H1 (cell line): ENCODE data around the gene SSC5D. TPM values are rescaled to one million over a fixed set of nuclear protein-coding genes. Genes with fewer than 3 reads are reported as not detected.

ENCODE experiments used
- CTCF ChIA-PET: fragments of 300-600 bp; sonication (Branson Sonifier 250); formaldehyde crosslinking; loops from one replicate; lab custom pipeline; 2021; ENCODE audit not compliant: partially characterized antibody; lab: Charles Lee
- POLR2A ChIA-PET: fragments of 300-600 bp; sonication (Branson Sonifier 250); formaldehyde crosslinking; loops from one replicate; lab custom pipeline; 2021; ENCODE audit warnings: inconsistent platforms; ENCODE audit not compliant: partially characterized antibody; lab: Charles Lee
- DNase-seq, 2 experiments: peaks; one replicate each; pipeline versions ENCODE4 v3.0.0 to v3.0.0-alpha.2; 2010 to 2022; ENCODE audit warnings: low spot score in 2 of 2, low read depth in 1 of 2, mixed read lengths in 1 of 2
- FAIRE-seq: peaks from 2 replicates; lab custom pipeline; 2011; peaks lifted over from hg19 to GRCh38; lab: Jason Lieb, UNC
- H2AFZ ChIP-seq: 2 replicates; pipeline ENCODE4 v1.8.1; 2012; ENCODE audit warnings: low read length, inconsistent platforms
- H2AK5ac ChIP-seq: 2 replicates; pipeline ENCODE4 v1.6.1; 2013; ENCODE audit warnings: low read depth, low read length
- H2BK120ac ChIP-seq: replicated peaks from 2 replicates; pipeline ENCODE3; 2013; ENCODE audit warnings: low read depth, low read length, inconsistent platforms
- H2BK12ac ChIP-seq: 2 replicates; pipeline ENCODE4 v1.6.1; 2013; ENCODE audit warnings: low read depth, low read length
- H2BK15ac ChIP-seq: 2 replicates; pipeline ENCODE4 v1.6.1; 2013; ENCODE audit warnings: low read length
- H2BK20ac ChIP-seq: 2 replicates; pipeline ENCODE4 v1.6.1; 2013; ENCODE audit warnings: low read length
- H2BK5ac ChIP-seq: 2 replicates; pipeline ENCODE4 v1.6.1; 2013; ENCODE audit warnings: low read depth, low read length
- H3K14ac ChIP-seq: 2 replicates; pipeline ENCODE4 v1.6.1; 2013; ENCODE audit warnings: inconsistent platforms; ENCODE audit not compliant: insufficient read length
- H3K18ac ChIP-seq: 2 replicates; pipeline ENCODE4 v1.6.1; 2013; ENCODE audit warnings: low read length; ENCODE audit errors: extremely low read depth
- H3K23ac ChIP-seq: 2 replicates; pipeline ENCODE4 v1.6.1; 2013; ENCODE audit warnings: inconsistent platforms; ENCODE audit not compliant: insufficient read length
- H3K23me2 ChIP-seq: 2 replicates; pipeline ENCODE4 v1.6.1; 2013; ENCODE audit warnings: low read depth, low read length
- H3K27ac ChIP-seq: 2 replicates; pipeline ENCODE4 v1.6.1; 2011; ENCODE audit warnings: low read depth, low read length, inconsistent platforms
- H3K27me3 ChIP-seq, 4 experiments: replicated peaks in 1 of 4; 1 replicate in 1 of 4; 2 replicates in 3 of 4; pipeline versions ENCODE4 v1.6.1 to v1.8.1; 2011 to 2013; ENCODE audit warnings: low read length in 3 of 4, mild to moderate bottlenecking in 3 of 4, inconsistent platforms in 2 of 4, mixed read lengths in 2 of 4, moderate library complexity in 1 of 4; ENCODE audit not compliant: control insufficient read depth in 3 of 4, insufficient read depth in 3 of 4; ENCODE audit errors: extremely low read depth in 1 of 4
- H3K36me3 ChIP-seq, 4 experiments: 2 replicates each; pipeline versions ENCODE4 v1.6.1 to v1.8.1; 2011 to 2013; ENCODE audit warnings: mild to moderate bottlenecking in 4 of 4, low read length in 3 of 4, moderate library complexity in 2 of 4, control low read depth in 1 of 4, inconsistent platforms in 1 of 4; ENCODE audit not compliant: insufficient read depth in 4 of 4, control insufficient read depth in 2 of 4
- H3K4ac ChIP-seq: replicated peaks from 2 replicates; pipeline ENCODE3; 2013; ENCODE audit warnings: low read length, low read depth, mixed read lengths, inconsistent platforms; ENCODE audit not compliant: insufficient read length
- H3K4me1 ChIP-seq, 4 experiments: replicated peaks in 1 of 4; 1 replicate in 1 of 4; 2 replicates in 3 of 4; pipeline versions ENCODE4 v1.6.1 to v1.8.1; 2011 to 2013; ENCODE audit warnings: low read length in 3 of 4, inconsistent platforms in 2 of 4, mixed read lengths in 1 of 4; ENCODE audit not compliant: insufficient read depth in 4 of 4, control insufficient read depth in 3 of 4
- H3K4me2 ChIP-seq, 2 experiments: 2 replicates each; pipeline versions ENCODE4 v1.6.1 to v1.8.1; 2011 to 2013; ENCODE audit warnings: low read depth in 2 of 2, low read length in 2 of 2, control low read depth in 1 of 2, inconsistent platforms in 1 of 2, mild to moderate bottlenecking in 1 of 2; ENCODE audit not compliant: insufficient read depth in 1 of 2
- H3K4me3 ChIP-seq, 4 experiments: fragments of 200-600, 300-600 bp in 1 of 4; sonication (generic), shearing (Covaris generic), sonication (Bioruptor Twin) in 1 of 4; 2 replicates each; pipeline versions ENCODE4 v1.5.1 to v1.8.1; 2011 to 2016; ENCODE audit warnings: low read length in 4 of 4, low read depth in 3 of 4, control low read depth in 2 of 4, inconsistent platforms in 2 of 4, mild to moderate bottlenecking in 2 of 4, mixed read lengths in 1 of 4, moderate library complexity in 1 of 4; ENCODE audit not compliant: insufficient read depth in 2 of 4; ENCODE audit errors: extremely low read depth in 1 of 4
- H3K56ac ChIP-seq: replicated peaks from 2 replicates; pipeline ENCODE3; 2013; ENCODE audit warnings: low read depth, mild to moderate bottlenecking, mixed read lengths, low read length, inconsistent platforms; ENCODE audit not compliant: insufficient read length
- H3K79me1 ChIP-seq: 2 replicates; pipeline ENCODE4 v1.6.1; 2013; ENCODE audit warnings: low read depth, low read length, control low read depth
- H3K79me2 ChIP-seq, 2 experiments: 2 replicates each; pipeline versions ENCODE4 v1.6.1 to v1.8.1; 2012 to 2013; ENCODE audit warnings: low read length in 2 of 2, mild to moderate bottlenecking in 2 of 2, inconsistent platforms in 1 of 2; ENCODE audit not compliant: insufficient read depth in 2 of 2, control insufficient read depth in 1 of 2
- H3K9ac ChIP-seq, 4 experiments: replicated peaks in 1 of 4; 1 replicate in 1 of 4; 2 replicates in 3 of 4; pipeline versions ENCODE4 v1.6.1 to v1.8.1; 2011 to 2013; ENCODE audit warnings: low read depth in 3 of 4, low read length in 3 of 4, control low read depth in 2 of 4, mild to moderate bottlenecking in 2 of 4, moderate library complexity in 2 of 4, inconsistent platforms in 1 of 4; ENCODE audit errors: extremely low read depth in 1 of 4
- H3K9me3 ChIP-seq, 2 experiments: 2 replicates each; pipeline versions ENCODE4 v1.6.1 to v1.8.1; 2012 to 2013; ENCODE audit warnings: mild to moderate bottlenecking in 2 of 2, moderate library complexity in 2 of 2, control low read depth in 1 of 2, inconsistent platforms in 1 of 2, low read depth in 1 of 2, low read length in 1 of 2, mixed read lengths in 1 of 2; ENCODE audit not compliant: insufficient read depth in 2 of 2
- H4K20me1 ChIP-seq, 2 experiments: replicated peaks in 1 of 2; 2 replicates each; pipeline versions ENCODE3 to v1.8.1; 2011 to 2013; ENCODE audit warnings: inconsistent platforms in 2 of 2, low read length in 2 of 2, mild to moderate bottlenecking in 1 of 2; ENCODE audit not compliant: insufficient read depth in 2 of 2, control insufficient read depth in 1 of 2
- H4K5ac ChIP-seq: 2 replicates; pipeline ENCODE4 v1.6.1; 2013; ENCODE audit warnings: low read length, low read depth, mixed read lengths, inconsistent platforms; ENCODE audit not compliant: insufficient read length
- H4K8ac ChIP-seq: 2 replicates; pipeline ENCODE4 v1.8.0; 2013; ENCODE audit warnings: mild to moderate bottlenecking, moderate library complexity, low read length, inconsistent platforms; ENCODE audit not compliant: insufficient read depth; ENCODE audit errors: extremely low read depth
- H4K91ac ChIP-seq: replicated peaks from 2 replicates; pipeline ENCODE3; 2013; ENCODE audit warnings: low read length, mixed read lengths, inconsistent platforms; ENCODE audit not compliant: insufficient read length
- BACH1 ChIP-seq: IDR thresholded peaks from 2 replicates; pipeline ENCODE4 v1.6.1; 2012; ENCODE audit warnings: low read length, improper control_type of control experiment
- CBX5 ChIP-seq: fragments of 300-800, 300-1000 bp; sonication (generic); IDR thresholded peaks from 2 replicates; pipeline ENCODE4 v1.7.1; 2016; ENCODE audit warnings: antibody characterized with exemption, low read length, low read depth
- CHD2 ChIP-seq: IDR thresholded peaks from 2 replicates; pipeline ENCODE4 v1.6.1; 2012; ENCODE audit warnings: low read length, improper control_type of control experiment
- CTBP2 ChIP-seq: IDR thresholded peaks from 2 replicates; pipeline ENCODE4 v1.7.0; 2011; ENCODE audit warnings: borderline replicate concordance, mild to moderate bottlenecking, moderate library complexity, mixed read lengths, low read length; ENCODE audit not compliant: insufficient read depth, insufficient read length
- JUN ChIP-seq: IDR thresholded peaks from 2 replicates; pipeline ENCODE4 v1.6.1; 2011; ENCODE audit warnings: low read depth, mild to moderate bottlenecking, improper control_type of control experiment, low read length
- KDM1A ChIP-seq: fragments of 200-600, 300-600 bp; sonication (generic); IDR thresholded peaks from 2 replicates; pipeline ENCODE4 v1.7.1; 2016; ENCODE audit warnings: mild to moderate bottlenecking, low read length, borderline replicate concordance
- NANOG ChIP-seq: IDR thresholded peaks from 2 replicates; pipeline ENCODE4 v1.6.1; 2011; ENCODE audit warnings: low read length, low read depth, mild to moderate bottlenecking, inconsistent platforms; ENCODE audit not compliant: insufficient read depth, poor library complexity, severe bottlenecking
- POLR2AphosphoS5 ChIP-seq: IDR thresholded peaks from 2 replicates; pipeline ENCODE4 v1.6.1; 2011; ENCODE audit warnings: low read depth, low read length
- RBBP5 ChIP-seq: IDR thresholded peaks from 2 replicates; pipeline ENCODE4 v1.7.1; 2012; ENCODE audit warnings: low read depth, mild to moderate bottlenecking, inconsistent platforms, low read length, moderate library complexity, borderline replicate concordance
- SP2 ChIP-seq: IDR thresholded peaks from 2 replicates; pipeline ENCODE4 v1.6.1; 2012; ENCODE audit warnings: mild to moderate bottlenecking, low read length, inconsistent platforms
- TAF1 ChIP-seq: IDR thresholded peaks from 2 replicates; pipeline ENCODE4 v1.6.1; 2011; ENCODE audit warnings: mild to moderate bottlenecking, low read depth, low read length
- TBP ChIP-seq: IDR thresholded peaks from 2 replicates; pipeline ENCODE4 v1.6.1; 2011; ENCODE audit warnings: low read depth, low read length, improper control_type of control experiment
- WGBS, 2 experiments: shearing (Covaris generic) in 1 of 2; methylation state at CpG; one replicate each; pipeline versions ENCODE4 v1.1.6 to v1.1.7; 2013 to 2015; ENCODE audit warnings: low lambda C conversion rate in 2 of 2, mixed read lengths in 2 of 2, inconsistent platforms in 1 of 2, low coverage in 1 of 2, missing lambda C conversion rate in 1 of 2; ENCODE audit not compliant: insufficient replicate concordance in 2 of 2, insufficient coverage in 1 of 2, insufficient read length in 1 of 2; ENCODE audit errors: extremely low coverage in 1 of 2, missing lambda C conversion rate in 1 of 2; 5-methylcytosine and 5-hydroxymethylcytosine counted together
- polyA plus RNA-seq, 7 experiments: library from polyadenylated mRNA; depleted of rRNA in 3 of 7; stranded (reverse) in 5 of 7; unstranded in 2 of 7; fragments of >200 nt in 5 of 7; fragments of 200-250 nt in 2 of 7; gene quantifications; 1 replicate in 5 of 7; 2 replicates in 1 of 7; 4 replicates in 1 of 7; pipeline versions ENCODE4 v1.2.1 to v1.2.3, GENCODE V29; 2011 to 2013; ENCODE audit warnings: missing spikeins in 2 of 7, mixed read lengths in 2 of 7
- total RNA-seq: library from RNA; stranded (reverse); fragmentation: NEBNext Ultra II Directional; extraction: Animal tissue kit (Norgen Biotek cat#: 25700); gene quantifications from 2 replicates; pipeline ENCODE4 v1.2.1, GENCODE V29; 2021

The SSC5D gene
- total and polyA plus RNA-seq, 2 of the 8 experiments (the other 6 are each of a cell fraction or from before 2014, with no cell fraction given) = 0.39 to 1.7 TPM

DNA sequence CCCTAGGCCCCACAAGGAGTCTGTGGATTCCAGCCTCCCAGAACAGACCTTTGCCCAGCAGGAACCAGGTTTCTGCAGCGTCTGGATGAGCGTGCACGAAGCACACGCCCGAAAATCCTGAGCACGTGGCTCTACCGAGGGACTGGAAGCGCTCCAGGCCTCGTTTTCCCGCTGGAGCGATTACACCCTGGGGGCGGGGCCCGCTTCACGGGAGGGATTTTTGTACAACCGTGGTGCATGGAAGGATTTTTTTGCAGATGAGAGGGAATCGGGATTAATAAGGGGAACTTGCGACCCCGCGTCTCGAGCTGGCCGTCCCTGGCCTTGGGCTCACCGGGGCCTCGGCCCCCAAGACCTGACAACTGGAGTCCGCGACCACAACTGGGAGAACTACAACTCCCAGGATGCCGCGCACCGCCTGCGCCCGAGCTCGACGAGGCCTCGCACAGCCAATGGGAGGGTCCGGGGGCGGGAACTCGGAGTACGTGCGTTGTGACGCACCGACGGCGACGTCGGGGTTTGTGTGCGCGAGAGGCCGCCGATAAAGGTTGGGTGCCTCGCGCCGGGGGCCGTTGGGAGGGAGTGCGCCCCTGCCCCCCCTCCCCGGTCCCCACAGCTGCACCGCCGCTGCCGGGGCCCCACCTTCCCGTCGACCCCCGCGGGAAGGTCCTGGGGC is 12.0 kb upstream of the SSC5D start, which contains the start of gene ZNF628:
Gene ZNF628 (plus strand): TSS at position 518 of the 676 bp plus-strand sequence. CDS start 3,294 bp downstream, outside the sequence.
- no peak within 1 kb of the TSS for H2BK120ac ChIP-seq
- H4K20me1 ChIP-seq = no peaks in the 10 kb centered on the region
- H4K8ac ChIP-seq = peak within 1 kb of the TSS; percentile 89; the same call in 1 of the 2 replicates
- peak within 1 kb of the TSS; percentile 47; the same call in 1 of the 2 replicates for H3K27ac ChIP-seq
- no peaks in the 10 kb centered on the region for H3K36me3 ChIP-seq
- WGBS, 2 experiments = 1% methylated on average over 37 of the region's 61 CpGs; no CpG with 5 or more reads in 1 of the 2 experiments
- peak within 1 kb of the TSS; percentile 63; the same call in 1 of the 2 replicates for H2BK12ac ChIP-seq
- peaks cover 11% of the 10 kb centered on the region for H3K79me1 ChIP-seq
- H3K4me1 ChIP-seq = peaks cover 0 to 20% (median 7%) of the 10 kb centered on the region in 4 experiments; a peak in 5 of 7 replicates
- peak within 1 kb of the TSS; percentile 92 for H4K91ac ChIP-seq
- H3K4me3 ChIP-seq = peak within 1 kb of the TSS; percentile 66 to 95 (median 80)
- peak within 1 kb of the TSS; percentile 93 for H3K18ac ChIP-seq
- ChIA-PET POLR2A (interaction anchor here (0.8 to 7.6 kb wide), 21 partner anchors 9 to 358 kb away, joined by 3 to 57 read pairs (median 5); partner anchors contain the start of genes C19orf85, FIZ1, ISOC2 and NAT14), CTCF (interaction anchor here (0.6 to 5.5 kb wide), 7 partner anchors 9 to 381 kb away, joined by 3 to 31 read pairs (median 3); no protein-coding TSS in a partner anchor)
- no peak within 1 kb of the TSS for H3K56ac ChIP-seq
- no peak within 1 kb of the TSS; the same call in 1 of the 2 replicates for H2AFZ ChIP-seq
- peak within 1 kb of the TSS; percentile 63 to 74 for H3K4me2 ChIP-seq
- H3K4ac ChIP-seq = peak within 1 kb of the TSS; percentile 81
- peaks cover 3% of the 10 kb centered on the region for H3K23me2 ChIP-seq
- H3K23ac ChIP-seq = no peak within 1 kb of the TSS
- peak within 1 kb of the TSS; percentile 99 for H2AK5ac ChIP-seq
- no peak within 1 kb of the TSS for H3K14ac ChIP-seq
- no peaks in the 10 kb centered on the region; a peak in 2 of 7 replicates for H3K27me3 ChIP-seq
- H2BK15ac ChIP-seq = peak within 1 kb of the TSS; percentile 72; the same call in 1 of the 2 replicates
- peaks cover 0 to 18% of the 10 kb centered on the region in 2 experiments; a peak in 2 of 4 replicates for H3K79me2 ChIP-seq
- H2BK5ac ChIP-seq = peak within 1 kb of the TSS; percentile 66; the same call in 1 of the 2 replicates
- H3K9me3 ChIP-seq = no peaks in the 10 kb centered on the region
- FAIRE-seq = no peak
- peak within 1 kb of the TSS in 2 of 4 experiments; percentile 48 to 53; a peak in 3 of 7 replicates for H3K9ac ChIP-seq
- peak; percentile 90 to 96 for DNase-seq
- H4K5ac ChIP-seq = peak within 1 kb of the TSS; percentile 86
- H2BK20ac ChIP-seq = no peak within 1 kb of the TSS
- TF ChIP-seq CTBP2 = no peak
- TF ChIP-seq CHD2 = peak; percentile 43; the same call in 1 of the 2 replicates
- no peak for TF ChIP-seq RBBP5
- TF ChIP-seq SP2 = no peak
- TF ChIP-seq TBP = no peak
- peak; percentile 41; the same call in 1 of the 2 replicates for TF ChIP-seq TAF1
- TF ChIP-seq POLR2AphosphoS5 = peak; percentile 56
- TF ChIP-seq BACH1 = no peak
- no peak for TF ChIP-seq CBX5
- no peak for TF ChIP-seq JUN
- no peak for TF ChIP-seq NANOG
- TF ChIP-seq KDM1A = no peak
